ENCODE data around the gene CIB2. TPM values are rescaled to one million over a fixed set of nuclear protein-coding genes. Genes with fewer than 3 reads are reported as not detected.

Gene CIB2
- total and polyA plus RNA-seq, 2 donors (not counting 1 experiment from before 2014, with no cell fraction given): 0.97 to 3.2 TPM

DNA sequence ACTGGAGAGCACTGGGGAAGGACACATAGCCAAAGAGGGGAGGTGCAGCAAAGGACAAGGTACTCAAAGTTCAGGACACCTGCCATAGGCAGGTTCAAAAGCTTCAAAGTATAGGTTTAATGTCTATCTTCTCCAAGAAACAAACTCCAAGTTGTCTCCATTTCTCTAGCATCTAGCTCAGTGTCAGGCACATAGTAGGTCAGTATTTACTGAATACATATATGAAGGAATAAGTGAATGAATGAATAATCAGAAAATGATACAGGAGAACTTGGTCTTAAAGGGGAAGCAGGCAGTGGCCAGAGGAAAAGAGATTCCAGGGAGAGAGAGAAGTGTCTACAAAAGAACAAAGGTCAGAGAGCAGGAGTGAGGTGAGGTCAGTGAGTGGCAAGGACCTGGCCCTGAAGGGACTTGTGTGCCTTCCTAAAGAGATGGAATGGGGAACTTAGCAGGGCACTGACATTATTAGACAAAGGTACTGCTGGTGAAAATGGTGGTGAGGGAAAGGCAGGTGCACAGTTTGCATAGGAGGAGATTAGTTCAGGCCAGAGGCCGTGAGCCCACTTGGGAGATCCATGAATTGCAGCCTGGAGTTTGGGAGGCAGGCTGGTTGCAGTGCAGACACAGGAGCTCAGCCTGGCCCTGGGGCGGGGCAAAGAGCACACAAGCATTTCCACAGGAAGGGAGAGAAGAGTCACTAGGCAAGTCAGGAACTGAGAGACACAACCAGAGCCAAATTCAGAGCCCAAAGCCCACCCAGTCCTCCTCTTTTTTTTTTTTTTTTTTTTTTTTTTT lies 75.1 kb downstream of the CIB2 start:
- H3K79me2 ChIP-seq (ENCODE audit: control insufficient read depth, insufficient read depth, low read length): peaks cover 76% of the 10 kb centered on the region
- Mint-ChIP-seq H3K4me3 (peak overlapping the region; percentile 59), H3K9me3 (ENCODE audit: insufficient read depth) (no peaks in the 10 kb centered on the region), H3K27me3 (no peaks in the 10 kb centered on the region), H3K27ac (peak overlapping the region; percentile 86), H3K4me1 (peaks cover 69% of the 10 kb centered on the region)
- no peaks in the 10 kb centered on the region for H3K36me3 ChIP-seq (replicated peaks in 1 of 2; ENCODE audit: control extremely low read depth in 1 of 2, control insufficient read depth in 1 of 2, extremely low read depth in 1 of 2, insufficient read depth in 2 of 2, low read length in 1 of 2)
- WGBS (ENCODE audit: insufficient coverage): 6% methylated on average over 2 of the region's 2 CpGs
- ChIA-PET POLR2A (interaction anchor here (0.6 to 1.2 kb wide), 4 partner anchors 12 to 62 kb away, joined by 3 to 12 read pairs (median 6); no protein-coding TSS in a partner anchor), CTCF (interaction anchor here (0.6 to 5.0 kb wide), 4 partner anchors 13 to 753 kb away, joined by 3 to 19 read pairs (median 6); no protein-coding TSS in a partner anchor)
- H4K20me1 ChIP-seq (ENCODE audit: control insufficient read depth, insufficient read depth, low read length, poor library complexity, severe bottlenecking): no peaks in the 10 kb centered on the region
- ATAC-seq (ENCODE audit: low read depth): peak; percentile 16
- no peaks in the 10 kb centered on the region for H3K27me3 ChIP-seq (replicated peaks in 1 of 4; ENCODE audit: control extremely low read depth in 1 of 4, control insufficient read depth in 3 of 4, insufficient read depth in 4 of 4, low read length in 3 of 4)
- peak; percentile 20 for DNase-seq
- H3K4me3 ChIP-seq (ENCODE audit: control extremely low read depth in 1 of 5, extremely low read depth in 1 of 5, insufficient read depth in 1 of 5, low read depth in 2 of 5, low read length in 4 of 5): no peak overlapping the region
- peak overlapping the region; percentile 54 to 79 for H3K27ac ChIP-seq (ENCODE audit: low read length in 2 of 2)
- TF ChIP-seq EZH2 (IDR thresholded peaks at IDR 0.05; ENCODE audit: borderline replicate concordance, insufficient read depth, low read depth, low read length, poor library complexity, severe bottlenecking): no peak
- TF ChIP-seq, protein P1, sequence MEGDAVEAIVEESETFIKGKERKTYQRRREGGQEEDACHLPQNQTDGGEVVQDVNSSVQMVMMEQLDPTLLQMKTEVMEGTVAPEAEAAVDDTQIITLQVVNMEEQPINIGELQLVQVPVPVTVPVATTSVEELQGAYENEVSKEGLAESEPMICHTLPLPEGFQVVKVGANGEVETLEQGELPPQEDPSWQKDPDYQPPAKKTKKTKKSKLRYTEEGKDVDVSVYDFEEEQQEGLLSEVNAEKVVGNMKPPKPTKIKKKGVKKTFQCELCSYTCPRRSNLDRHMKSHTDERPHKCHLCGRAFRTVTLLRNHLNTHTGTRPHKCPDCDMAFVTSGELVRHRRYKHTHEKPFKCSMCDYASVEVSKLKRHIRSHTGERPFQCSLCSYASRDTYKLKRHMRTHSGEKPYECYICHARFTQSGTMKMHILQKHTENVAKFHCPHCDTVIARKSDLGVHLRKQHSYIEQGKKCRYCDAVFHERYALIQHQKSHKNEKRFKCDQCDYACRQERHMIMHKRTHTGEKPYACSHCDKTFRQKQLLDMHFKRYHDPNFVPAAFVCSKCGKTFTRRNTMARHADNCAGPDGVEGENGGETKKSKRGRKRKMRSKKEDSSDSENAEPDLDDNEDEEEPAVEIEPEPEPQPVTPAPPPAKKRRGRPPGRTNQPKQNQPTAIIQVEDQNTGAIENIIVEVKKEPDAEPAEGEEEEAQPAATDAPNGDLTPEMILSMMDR (IDR thresholded peaks at IDR 0.05): no peak
- H2AFZ ChIP-seq (ENCODE audit: insufficient read depth, low read depth, low read length, poor library complexity, severe bottlenecking): no peak overlapping the region
- intact Hi-C loops (cut with micrococcal nuclease): loop anchor here (2.0 to 5.0 kb wide), 3 partner anchors 13 to 64 kb away; partner anchors contain the start of gene TBC1D2B
- peak overlapping the region; percentile 54 for H3K4me2 ChIP-seq (replicated peaks; ENCODE audit: low read depth, low read length, poor library complexity, severe bottlenecking)
- H3K4me1 ChIP-seq (ENCODE audit: control insufficient read depth in 2 of 2, insufficient read depth in 2 of 2, low read length in 2 of 2): peaks cover 57 to 61% of the 10 kb centered on the region in 2 donors
- peak overlapping the region; percentile 7 for H3K9ac ChIP-seq (ENCODE audit: low read length)
- H3K9me3 ChIP-seq (ENCODE audit: control extremely low read depth in 1 of 3, control insufficient read depth in 2 of 3, insufficient read depth in 1 of 3, low read length in 2 of 3): no peaks in the 10 kb centered on the region

- peaks cover 61 to 71% of the 10 kb centered on the region in 2 donors for H3K4me1 ChIP-seq (ENCODE audit: control insufficient read depth in 2 of 2, insufficient read depth in 2 of 2, low read length in 2 of 2)
- H3K79me2 ChIP-seq (ENCODE audit: control insufficient read depth, insufficient read depth, low read length): peaks cover 69% of the 10 kb centered on the region
- no peak for DNase-seq
- POLR2A ChIA-PET: no interaction called here
- no peak for TF ChIP-seq EZH2 (IDR thresholded peaks at IDR 0.05; ENCODE audit: borderline replicate concordance, insufficient read depth, low read depth, low read length, poor library complexity, severe bottlenecking)
- TF ChIP-seq, protein P1 (IDR thresholded peaks at IDR 0.05): no peak
- no peaks in the 10 kb centered on the region for H3K27me3 ChIP-seq (replicated peaks in 1 of 4; ENCODE audit: control extremely low read depth in 1 of 4, control insufficient read depth in 3 of 4, insufficient read depth in 4 of 4, low read length in 3 of 4)
- no CpG with 5 or more reads among the region's 1 CpG for WGBS (ENCODE audit: insufficient coverage)
- H3K9ac ChIP-seq (ENCODE audit: low read length): no peak overlapping the region
- H4K20me1 ChIP-seq (ENCODE audit: control insufficient read depth, insufficient read depth, low read length, poor library complexity, severe bottlenecking): no peaks in the 10 kb centered on the region
- H3K4me3 ChIP-seq (ENCODE audit: control extremely low read depth in 1 of 5, extremely low read depth in 1 of 5, insufficient read depth in 1 of 5, low read depth in 2 of 5, low read length in 4 of 5): no peak overlapping the region
- no peaks in the 10 kb centered on the region for H3K36me3 ChIP-seq (replicated peaks in 1 of 2; ENCODE audit: control extremely low read depth in 1 of 2, control insufficient read depth in 1 of 2, extremely low read depth in 1 of 2, insufficient read depth in 2 of 2, low read length in 1 of 2)
- Mint-ChIP-seq H3K27ac (peak overlapping the region; percentile 86), H3K9me3 (ENCODE audit: insufficient read depth) (no peaks in the 10 kb centered on the region), H3K27me3 (no peaks in the 10 kb centered on the region), H3K4me3 (no peak overlapping the region), H3K4me1 (peaks cover 77% of the 10 kb centered on the region)
- H3K27ac ChIP-seq (ENCODE audit: low read length in 2 of 2): peak overlapping the region in 1 of 2 donors; percentile 79
- CTCF ChIA-PET: interaction anchor here (1.6 kb wide), 1 partner anchor 14 kb away, joined by 4 read pairs; no protein-coding TSS in a partner anchor
- no peak overlapping the region for H2AFZ ChIP-seq (ENCODE audit: insufficient read depth, low read depth, low read length, poor library complexity, severe bottlenecking)
- H3K4me2 ChIP-seq (replicated peaks; ENCODE audit: low read depth, low read length, poor library complexity, severe bottlenecking): no peak overlapping the region
- no peak for ATAC-seq (ENCODE audit: low read depth)
- no peaks in the 10 kb centered on the region for H3K9me3 ChIP-seq (ENCODE audit: control extremely low read depth in 1 of 3, control insufficient read depth in 2 of 3, insufficient read depth in 1 of 3, low read length in 2 of 3)
- intact Hi-C loops (cut with micrococcal nuclease): loop anchor here (2.0 to 5.0 kb wide), 3 partner anchors 14 to 63 kb away; no protein-coding TSS in a partner anchor
Measured at GRCh38 chr15:78054966-78055365, 76.3 kb downstream of the CIB2 start.
